ENCODE measurements around the gene CDC42BPA. TPM values are rescaled to one million over a fixed set of nuclear protein-coding genes. Genes with fewer than 3 reads are reported as not detected.

The CDC42BPA gene
- total and polyA plus RNA-seq, 2 donors from 2014 or later = 11.2 to 60.7 TPM

DNA sequence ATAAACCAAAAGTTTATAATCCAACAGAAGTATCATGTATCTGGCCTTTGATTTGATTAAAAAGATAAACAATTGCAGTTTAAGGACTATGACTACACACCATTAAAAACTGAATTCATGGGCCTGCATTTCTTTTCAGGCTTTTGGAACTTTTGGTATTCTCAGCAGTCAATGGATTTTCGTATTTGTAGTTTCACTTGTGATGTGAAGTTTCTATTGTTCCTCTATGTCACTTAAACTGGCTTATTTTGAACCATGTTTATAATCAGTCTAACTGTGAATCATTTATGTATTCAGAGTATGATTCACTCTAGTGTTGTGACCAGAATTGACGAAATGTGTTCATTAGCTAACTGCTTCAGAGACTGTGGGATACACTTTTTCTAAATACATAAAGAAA, 245.3 kb downstream of the CDC42BPA start:
- H3K27me3 ChIP-seq (ENCODE audit: control insufficient read depth, insufficient read depth, low read length) = no peaks in the 10 kb centered on the region
- no peak overlapping the region for H3K9ac ChIP-seq (ENCODE audit: low read length in 3 of 3)
- FAIRE-seq (no peak), DNase-seq (no peak)
- no peaks in the 10 kb centered on the region for H3K4me1 ChIP-seq (ENCODE audit: control insufficient read depth in 2 of 3, insufficient read depth in 2 of 3, low read depth in 1 of 3, low read length in 3 of 3)
- intact Hi-C loops (cut with DNase I) = no loop called here
- no peaks in the 10 kb centered on the region for H3K9me3 ChIP-seq (ENCODE audit: control insufficient read depth in 2 of 3, insufficient read depth in 1 of 3, low read length in 3 of 3)
- no peak overlapping the region for H3K4me3 ChIP-seq (ENCODE audit: low read length in 3 of 3)
- peaks cover 0 to 2% (median 2%) of the 10 kb centered on the region in 3 donors for H3K36me3 ChIP-seq (ENCODE audit: control insufficient read depth in 2 of 3, insufficient read depth in 3 of 3, low read length in 3 of 3)
- no peak overlapping the region for H3K27ac ChIP-seq (ENCODE audit: low read depth in 2 of 2, low read length in 2 of 2)
- TF ChIP-seq, protein P1, sequence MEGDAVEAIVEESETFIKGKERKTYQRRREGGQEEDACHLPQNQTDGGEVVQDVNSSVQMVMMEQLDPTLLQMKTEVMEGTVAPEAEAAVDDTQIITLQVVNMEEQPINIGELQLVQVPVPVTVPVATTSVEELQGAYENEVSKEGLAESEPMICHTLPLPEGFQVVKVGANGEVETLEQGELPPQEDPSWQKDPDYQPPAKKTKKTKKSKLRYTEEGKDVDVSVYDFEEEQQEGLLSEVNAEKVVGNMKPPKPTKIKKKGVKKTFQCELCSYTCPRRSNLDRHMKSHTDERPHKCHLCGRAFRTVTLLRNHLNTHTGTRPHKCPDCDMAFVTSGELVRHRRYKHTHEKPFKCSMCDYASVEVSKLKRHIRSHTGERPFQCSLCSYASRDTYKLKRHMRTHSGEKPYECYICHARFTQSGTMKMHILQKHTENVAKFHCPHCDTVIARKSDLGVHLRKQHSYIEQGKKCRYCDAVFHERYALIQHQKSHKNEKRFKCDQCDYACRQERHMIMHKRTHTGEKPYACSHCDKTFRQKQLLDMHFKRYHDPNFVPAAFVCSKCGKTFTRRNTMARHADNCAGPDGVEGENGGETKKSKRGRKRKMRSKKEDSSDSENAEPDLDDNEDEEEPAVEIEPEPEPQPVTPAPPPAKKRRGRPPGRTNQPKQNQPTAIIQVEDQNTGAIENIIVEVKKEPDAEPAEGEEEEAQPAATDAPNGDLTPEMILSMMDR (IDR thresholded peaks at IDR 0.05; ENCODE audit: borderline replicate concordance, extremely low read depth, insufficient read depth) = no peak

DNA sequence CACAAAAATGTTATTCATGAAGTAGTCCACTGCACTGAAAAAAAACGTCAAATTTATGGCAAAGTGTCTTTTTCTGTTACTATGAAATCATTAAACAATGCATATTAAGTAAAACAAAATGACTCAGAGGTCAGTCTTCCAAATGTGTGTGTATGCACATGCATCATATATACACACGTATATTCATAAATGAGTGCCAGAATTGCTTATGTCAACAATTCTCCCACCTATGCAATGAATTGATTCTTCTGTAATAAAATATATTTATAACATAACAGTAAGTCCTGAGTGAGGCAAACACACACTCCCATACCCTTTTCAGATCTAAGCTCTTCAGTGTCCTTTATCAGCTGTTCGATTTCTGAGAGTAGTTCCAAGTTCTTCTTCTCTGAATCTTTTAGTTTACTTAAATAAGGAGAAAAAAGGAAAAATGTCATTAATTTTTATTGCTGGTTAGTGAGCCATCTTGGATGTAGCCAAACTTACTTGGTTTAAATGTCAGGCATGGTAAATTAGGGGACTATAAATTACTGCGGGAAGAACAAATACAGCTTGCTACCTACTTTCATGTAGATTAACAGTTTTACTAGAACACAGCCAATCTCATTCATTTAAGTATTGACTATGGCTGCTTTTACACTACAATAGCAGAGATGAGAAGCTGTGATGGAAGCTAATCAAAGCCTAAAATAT, 246.3 kb downstream of the CDC42BPA start:
- Histone ChIP-seq H3K4me1 (ENCODE audit: control insufficient read depth in 2 of 3, insufficient read depth in 2 of 3, low read depth in 1 of 3, low read length in 3 of 3) (no peaks in the 10 kb centered on the region), H3K4me3 (ENCODE audit: low read length in 3 of 3) (no peak overlapping the region), H3K36me3 (ENCODE audit: control insufficient read depth in 2 of 3, insufficient read depth in 3 of 3, low read length in 3 of 3) (peaks cover 0 to 2% (median 2%) of the 10 kb centered on the region in 3 donors), H3K9me3 (ENCODE audit: control insufficient read depth in 2 of 3, insufficient read depth in 1 of 3, low read length in 3 of 3) (no peaks in the 10 kb centered on the region), H3K9ac (ENCODE audit: low read length in 3 of 3) (no peak overlapping the region), H3K27me3 (ENCODE audit: control insufficient read depth, insufficient read depth, low read length) (no peaks in the 10 kb centered on the region), H3K27ac (ENCODE audit: low read depth in 2 of 2, low read length in 2 of 2) (no peak overlapping the region)
- DNase-seq = peak in 1 of 5 donors; percentile 13
- intact Hi-C loops (cut with DNase I) = no loop called here
- FAIRE-seq = no peak
- TF ChIP-seq, protein P1 (IDR thresholded peaks at IDR 0.05; ENCODE audit: borderline replicate concordance, extremely low read depth, insufficient read depth) = no peak

DNA sequence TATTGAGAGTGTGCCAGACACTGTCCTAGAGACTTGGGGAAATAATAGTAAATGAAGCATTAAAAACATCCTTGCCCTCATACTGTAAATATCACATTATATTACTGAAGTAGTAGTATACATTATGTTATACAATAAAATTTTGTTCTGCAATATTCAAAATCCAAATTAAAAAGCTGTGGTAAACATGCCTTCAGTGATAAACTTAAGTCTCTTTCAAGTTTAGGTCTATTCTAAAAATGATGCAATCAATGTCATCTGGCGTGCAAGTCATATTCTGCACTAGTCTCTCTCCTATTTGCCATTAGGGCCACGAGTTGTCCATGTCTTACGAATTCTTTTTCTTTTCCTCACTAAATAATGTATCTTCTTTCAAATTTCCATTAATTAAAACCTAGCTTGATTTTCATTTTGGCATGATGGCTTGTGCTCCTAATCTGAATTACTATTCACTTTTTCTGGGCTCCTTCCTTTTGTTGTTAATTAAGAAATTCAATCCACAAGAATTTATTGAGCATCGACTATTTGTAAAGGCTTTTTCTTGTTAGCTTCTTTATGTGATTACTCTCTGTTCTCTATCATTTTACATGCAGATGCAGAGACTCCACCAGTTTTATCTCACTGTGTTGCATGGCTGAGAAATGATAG, 247.5 kb downstream of the CDC42BPA start:
- H3K27ac ChIP-seq (ENCODE audit: low read depth in 2 of 2, low read length in 2 of 2) = no peak overlapping the region
- peaks cover 0 to 2% (median 2%) of the 10 kb centered on the region in 3 donors for H3K36me3 ChIP-seq (ENCODE audit: control insufficient read depth in 2 of 3, insufficient read depth in 3 of 3, low read length in 3 of 3)
- no peak for DNase-seq
- no peak overlapping the region for H3K4me3 ChIP-seq (ENCODE audit: low read length in 3 of 3)
- FAIRE-seq = no peak
- no peaks in the 10 kb centered on the region for H3K9me3 ChIP-seq (ENCODE audit: control insufficient read depth in 2 of 3, insufficient read depth in 1 of 3, low read length in 3 of 3)
- H3K4me1 ChIP-seq (ENCODE audit: control insufficient read depth in 2 of 3, insufficient read depth in 2 of 3, low read depth in 1 of 3, low read length in 3 of 3) = no peaks in the 10 kb centered on the region
- TF ChIP-seq, protein P1 (IDR thresholded peaks at IDR 0.05; ENCODE audit: borderline replicate concordance, extremely low read depth, insufficient read depth) = no peak
- H3K27me3 ChIP-seq (ENCODE audit: control insufficient read depth, insufficient read depth, low read length) = no peaks in the 10 kb centered on the region
- intact Hi-C loops (cut with DNase I) = no loop called here
- no peak overlapping the region for H3K9ac ChIP-seq (ENCODE audit: low read length in 3 of 3)
